Effector CD8-positive, alpha-beta T cell (primary cell): ENCODE data around the gene ZNF519.
"Not testable (repeated sequence)": the region's sequence is repeated elsewhere in the genome, so short reads cannot be mapped to it uniquely, and the experiment has no call there.

Experiments
- DNase-seq: peaks from one replicate; lab custom pipeline; 2025; lab: John Stamatoyannopoulos, UW

The ZNF519 gene

DNA sequence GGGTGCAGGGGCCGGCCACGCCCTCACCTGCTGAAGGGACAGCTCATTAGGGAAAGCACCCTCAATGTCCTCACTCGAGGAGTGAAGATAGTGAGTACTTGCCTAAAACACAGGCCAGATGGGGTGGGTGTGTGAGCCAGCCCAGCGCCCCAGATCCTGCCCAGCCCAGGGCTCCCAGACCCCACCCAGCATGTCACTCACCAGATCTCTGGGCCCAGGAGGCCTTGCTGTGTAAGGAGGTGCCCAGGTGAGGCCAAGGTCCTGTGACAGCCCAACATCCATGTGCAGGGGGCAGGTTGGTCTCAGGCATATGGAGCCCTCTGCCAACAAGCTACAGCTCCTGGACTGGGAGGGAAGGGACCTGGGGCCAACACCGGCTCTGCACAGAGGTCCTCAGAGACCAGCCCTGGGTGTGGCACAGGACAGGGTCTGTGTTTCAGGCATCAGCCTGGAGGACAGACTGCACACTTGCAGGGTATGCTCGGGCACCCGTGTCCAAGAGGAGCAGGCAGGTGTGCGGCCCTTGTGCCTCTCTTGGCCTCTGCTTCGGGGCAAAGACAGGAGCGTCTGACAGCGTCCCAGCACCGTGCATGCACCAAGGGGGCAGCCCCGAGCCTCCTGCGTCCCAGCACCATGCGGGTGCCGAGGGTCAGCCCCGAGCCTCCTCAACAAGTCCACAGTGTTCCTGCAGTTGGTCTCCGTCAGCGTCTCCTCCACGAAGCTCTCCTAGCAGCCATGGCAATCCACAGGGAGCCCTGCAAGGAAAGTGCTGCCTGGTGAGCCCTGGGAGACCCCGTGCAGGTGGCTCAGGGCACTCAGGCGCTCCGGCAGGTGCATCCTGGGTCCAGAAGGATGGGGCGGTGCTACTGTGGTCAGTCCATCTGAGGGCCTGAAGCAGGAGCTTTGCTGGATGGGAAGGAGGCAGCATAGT is 16.0 kb upstream of the ZNF519 start:
- not testable (repeated sequence) for DNase-seq

DNA sequence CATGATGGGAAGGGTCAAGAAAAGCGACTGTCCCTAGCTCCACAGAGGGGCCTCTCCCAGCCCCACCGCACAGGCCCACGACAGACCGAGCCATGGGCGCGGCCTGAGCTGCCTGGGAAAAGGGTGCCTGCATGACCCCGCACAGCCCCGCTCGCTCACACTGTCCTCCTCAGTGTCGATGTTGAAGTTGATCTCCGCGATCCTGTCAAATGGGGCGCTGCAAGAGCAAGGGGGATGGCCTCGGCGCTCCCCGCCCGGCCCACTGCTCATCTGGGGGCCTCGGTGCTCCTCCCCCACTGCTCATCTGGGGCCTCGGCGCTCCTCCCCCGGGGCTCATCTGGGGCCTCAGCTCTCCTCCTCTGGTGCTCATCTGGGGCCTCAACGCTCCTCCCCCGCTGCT is 14.5 kb upstream of the ZNF519 start:
- DNase-seq = not testable (repeated sequence)

DNA sequence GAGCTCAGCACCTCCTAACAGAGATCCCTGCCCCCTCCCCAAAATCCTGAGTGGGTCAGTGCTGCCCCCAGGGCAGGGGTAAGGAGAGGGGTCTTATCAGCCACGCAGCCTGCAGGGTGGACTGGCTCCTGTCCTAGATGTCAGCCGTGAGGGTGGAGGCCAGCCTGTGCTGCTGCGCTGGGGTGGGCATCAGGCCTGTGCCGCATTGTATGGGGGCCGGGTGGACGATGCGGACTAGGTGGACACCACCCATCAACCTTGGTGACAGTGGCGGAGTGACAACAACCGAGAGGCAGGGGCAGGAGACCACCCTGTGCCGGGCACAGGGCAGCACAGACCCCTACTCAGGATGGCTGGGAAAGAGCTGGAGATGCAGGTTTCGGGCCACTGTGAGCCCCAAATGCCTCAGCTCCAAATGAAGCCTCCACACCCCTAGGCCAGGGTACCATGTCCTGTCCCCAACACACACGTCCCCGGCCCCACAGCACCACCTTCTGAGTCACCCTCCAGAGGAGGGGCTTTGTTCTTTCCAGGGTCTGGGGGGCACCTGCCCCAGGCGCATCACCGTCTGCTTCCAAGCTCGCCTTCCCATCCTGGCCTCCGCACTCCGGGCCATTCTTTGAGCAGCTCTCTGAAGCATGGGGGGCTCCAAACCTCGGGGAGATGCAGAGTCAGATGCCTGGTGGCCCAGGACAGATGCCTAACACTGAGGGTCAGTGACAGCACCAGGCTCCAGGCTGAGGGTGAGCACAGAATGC is 13.5 kb upstream of the ZNF519 start:
- DNase-seq = not testable (repeated sequence)

DNA sequence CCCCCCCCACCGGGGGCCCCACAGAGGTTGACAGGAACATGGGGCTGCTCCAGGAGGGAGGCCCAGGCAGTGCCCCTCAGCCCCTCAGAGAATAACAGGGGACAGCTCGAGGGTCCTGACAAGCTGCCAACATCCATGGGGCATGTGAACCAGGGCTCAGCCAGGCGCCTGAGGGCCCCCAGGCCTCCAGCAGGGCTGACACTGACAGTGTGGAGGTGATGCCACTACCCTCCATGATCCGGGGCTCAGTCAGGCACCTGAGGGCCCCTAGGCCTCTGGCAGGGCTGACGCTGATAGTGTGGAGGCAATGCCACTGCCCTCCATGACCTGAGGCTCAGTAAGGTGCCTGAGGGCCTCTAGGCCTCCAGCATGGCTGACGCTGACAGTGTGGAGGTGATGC is 12.8 kb upstream of the ZNF519 start:
- DNase-seq = not testable (repeated sequence)

DNA sequence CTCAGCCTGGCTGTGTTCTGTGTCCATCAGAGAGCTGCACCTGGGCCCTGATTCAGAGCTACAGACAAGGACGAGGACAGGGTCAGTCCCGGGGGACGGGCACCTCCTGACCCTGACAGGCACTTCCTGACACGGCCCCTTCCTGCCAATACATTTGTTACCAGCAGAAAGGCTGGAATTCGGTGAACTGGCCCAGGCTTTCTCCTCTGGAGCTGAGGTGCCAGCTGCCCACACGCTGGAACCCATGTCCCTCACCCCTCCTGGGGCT is 12.3 kb upstream of the ZNF519 start:
- no peak for DNase-seq

DNA sequence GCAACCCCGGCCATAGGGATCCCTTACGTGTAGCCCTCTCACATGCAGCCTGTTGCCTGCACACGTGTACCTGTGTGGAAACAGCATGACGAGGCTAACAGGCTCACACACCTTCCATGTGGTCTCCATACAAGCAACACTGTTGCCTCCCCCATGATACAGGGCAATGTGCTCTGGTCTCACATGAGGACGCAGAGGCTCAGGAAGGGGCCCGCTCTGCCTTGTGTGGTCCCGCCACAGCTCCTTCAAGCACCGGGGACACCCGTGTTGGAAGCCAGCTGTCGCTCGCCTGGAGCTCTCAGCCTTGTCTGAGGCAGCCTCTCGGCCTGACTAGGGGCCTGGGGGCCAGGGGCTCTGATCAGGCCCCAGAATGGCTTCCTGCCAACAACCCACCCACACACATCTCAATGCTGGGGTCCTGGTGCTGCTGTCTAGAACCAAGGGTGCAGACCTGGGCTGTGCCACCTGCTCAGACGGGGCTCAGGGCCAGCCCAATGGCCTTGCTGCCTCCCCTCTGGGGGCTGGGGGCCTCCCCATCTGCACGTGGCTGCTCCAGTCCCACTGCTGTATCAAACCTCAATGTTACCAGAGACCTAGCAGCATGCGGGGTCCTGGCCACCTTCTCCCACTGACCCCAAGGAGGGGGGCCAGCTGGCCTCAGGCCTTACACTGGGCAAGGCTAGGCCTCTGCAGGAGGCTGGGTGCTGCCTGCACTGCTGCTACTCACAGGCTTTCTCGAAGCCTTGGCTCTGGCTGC is 11.8 kb upstream of the ZNF519 start:
- DNase-seq = not testable (repeated sequence)

DNA sequence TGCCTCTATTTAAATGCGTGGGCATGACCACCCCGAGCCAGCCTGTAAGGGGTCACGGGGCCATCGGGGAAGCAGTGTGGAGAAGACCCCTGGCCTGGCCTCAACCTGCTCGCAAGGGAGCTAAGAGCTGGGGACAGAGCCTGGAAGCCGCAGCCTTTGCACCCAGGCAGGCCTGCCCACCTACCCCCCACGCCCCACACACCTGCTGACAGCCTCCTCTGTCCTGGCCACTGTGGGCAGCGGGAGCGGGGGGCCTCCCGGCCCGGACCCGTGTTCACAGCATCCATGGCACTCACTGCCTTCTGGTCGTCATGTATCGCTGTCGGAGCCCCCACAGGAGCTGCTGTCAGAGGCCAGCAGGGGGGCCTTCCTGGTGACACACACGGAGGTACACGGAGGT is 11.2 kb upstream of the ZNF519 start:
- DNase-seq = not testable (repeated sequence)

DNA sequence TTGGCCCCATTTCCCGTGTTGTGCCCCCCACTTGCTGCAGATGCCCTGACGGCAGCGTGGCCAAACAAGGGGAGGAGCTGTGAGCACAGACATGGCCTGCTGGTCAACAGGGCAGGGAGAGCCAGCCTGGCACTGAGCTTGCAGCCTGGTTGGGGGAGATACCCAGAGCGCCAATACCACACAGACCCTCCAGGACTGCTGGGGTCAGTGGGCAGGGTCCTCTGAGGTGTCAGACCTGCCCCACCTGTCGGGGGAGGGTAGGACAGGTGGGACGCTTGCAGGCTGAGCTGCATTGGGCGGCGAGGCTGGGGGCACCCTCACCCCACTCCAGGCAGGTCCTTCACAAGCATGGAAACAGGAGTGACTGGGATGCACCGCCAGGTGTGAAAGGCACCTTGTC is 9.9 kb upstream of the ZNF519 start:
- not testable (repeated sequence) for DNase-seq

DNA sequence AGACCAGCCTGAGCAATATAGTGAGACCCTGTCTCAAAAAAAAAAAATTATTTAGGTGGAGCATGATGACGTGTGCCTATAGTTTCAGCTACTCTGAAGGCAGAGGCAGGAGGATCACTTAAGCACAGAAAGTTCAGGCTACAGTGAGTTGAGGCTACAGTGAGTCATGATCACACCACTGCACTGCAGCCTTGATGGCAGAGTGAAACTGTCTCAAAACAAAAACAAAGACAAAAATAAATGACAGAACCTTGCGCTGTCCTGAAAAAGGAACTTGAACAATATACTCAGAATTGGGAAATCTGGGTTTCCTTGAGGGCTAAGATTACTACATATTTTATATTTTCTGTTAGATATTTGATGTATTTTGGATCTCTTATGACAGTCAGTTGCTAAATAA is 7.3 kb upstream of the ZNF519 start:
- DNase-seq = not testable (repeated sequence)

DNA sequence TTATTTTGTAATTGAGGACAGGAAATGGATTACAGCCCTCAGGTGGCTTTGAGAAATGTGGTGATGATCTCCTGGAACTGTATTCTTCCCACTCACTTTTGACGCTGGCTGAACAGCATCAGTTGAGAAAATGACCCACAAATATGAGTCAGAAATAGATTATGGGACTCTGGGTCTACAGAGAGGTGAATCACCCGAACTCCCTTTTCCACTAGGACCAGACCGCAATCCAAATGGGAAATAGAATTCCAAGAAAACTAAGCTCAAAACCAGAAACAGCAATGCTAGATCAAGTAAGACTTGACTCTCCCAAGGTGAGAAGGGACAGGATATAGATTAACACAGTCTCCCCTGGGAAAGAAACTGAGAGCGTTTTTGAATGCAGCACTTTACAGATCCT is 5.7 kb upstream of the ZNF519 start:
- not testable (repeated sequence) for DNase-seq

DNA sequence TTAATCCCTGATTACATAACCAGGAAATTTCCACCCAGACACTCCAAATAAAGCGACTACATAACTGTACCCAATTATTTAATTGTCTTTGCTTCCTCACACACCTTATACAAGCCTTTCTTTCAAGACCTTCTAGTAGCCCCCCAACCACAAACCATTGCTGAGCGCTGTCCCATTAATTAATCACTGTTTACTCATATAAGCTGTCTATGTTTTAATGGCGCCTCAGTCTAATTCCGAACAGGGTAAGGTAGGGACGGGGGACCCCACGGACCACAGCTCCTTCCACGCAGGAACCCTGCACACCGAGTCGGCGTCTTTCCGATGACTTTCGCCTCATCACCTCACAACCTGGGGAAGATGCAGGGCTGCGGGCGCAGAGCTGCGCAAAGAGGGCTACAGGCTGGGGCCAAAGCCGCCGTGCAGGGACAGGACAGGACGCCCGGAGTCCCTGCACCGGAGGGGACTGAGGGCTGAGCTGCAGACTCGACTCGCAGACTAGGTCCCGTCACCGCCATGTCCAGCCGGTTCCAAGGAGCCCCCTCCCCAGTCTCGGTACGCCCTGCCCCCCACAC is 452 bp downstream of the ZNF519 start:
- not testable (repeated sequence) for DNase-seq

DNA sequence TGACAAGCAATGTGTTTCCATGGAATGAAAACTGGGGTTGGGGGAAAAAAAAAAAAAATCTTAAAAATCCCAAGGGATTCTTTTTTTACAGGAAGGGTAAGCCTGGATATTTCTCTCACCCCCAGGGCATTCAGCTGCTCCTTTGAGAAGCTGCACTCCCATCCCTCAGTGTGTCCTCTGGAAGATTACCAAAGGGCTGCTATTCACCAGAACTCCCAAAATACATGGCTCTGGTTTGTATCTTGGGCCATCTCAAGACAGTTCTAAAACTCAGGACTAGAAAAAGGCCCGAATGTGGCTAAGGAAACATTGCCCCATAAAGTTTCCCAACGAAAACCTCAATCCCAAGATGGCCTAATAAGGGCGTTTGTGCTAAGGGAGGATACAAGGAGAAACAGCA is 1.4 kb downstream of the ZNF519 start:
- DNase-seq = not testable (repeated sequence)

DNA sequence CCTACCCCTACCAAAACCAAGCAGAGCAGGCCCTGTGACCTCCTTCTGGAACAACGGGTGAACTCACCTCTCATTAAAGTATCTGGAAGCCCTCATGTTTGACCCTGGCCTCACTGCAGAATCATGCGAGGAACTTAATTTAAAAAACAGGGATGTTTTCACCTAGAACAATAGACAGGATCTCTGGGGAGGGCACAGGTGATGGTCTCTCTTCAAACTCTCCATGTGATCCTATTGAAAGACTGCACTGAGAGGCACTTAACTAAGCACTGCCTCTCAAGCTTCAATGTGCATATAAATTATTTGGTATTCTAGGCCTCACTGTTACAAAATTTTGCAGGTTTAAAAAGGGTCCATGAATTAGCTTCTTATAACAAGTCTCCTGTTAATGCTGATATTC is 7.5 kb downstream of the ZNF519 start:
- no peak for DNase-seq

DNA sequence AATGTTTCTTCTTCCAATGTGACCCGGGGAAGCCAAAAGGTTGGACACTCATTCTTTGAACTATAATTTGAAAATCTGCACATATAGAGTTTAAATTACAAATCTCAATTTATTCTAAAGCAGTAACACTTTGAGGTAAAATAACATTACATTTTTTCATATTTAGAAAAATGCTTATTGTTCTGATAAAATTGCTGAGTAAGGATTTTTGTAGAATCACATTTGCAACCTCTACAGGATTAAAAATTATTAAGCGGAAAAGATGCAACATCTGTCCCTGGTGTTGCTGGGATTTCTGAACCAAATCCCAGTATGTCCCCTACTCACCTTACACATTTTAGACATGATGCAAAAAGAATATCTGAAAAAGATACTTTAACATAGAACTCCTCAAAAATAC is 10.1 kb downstream of the ZNF519 start:
- DNase-seq = no peak

DNA sequence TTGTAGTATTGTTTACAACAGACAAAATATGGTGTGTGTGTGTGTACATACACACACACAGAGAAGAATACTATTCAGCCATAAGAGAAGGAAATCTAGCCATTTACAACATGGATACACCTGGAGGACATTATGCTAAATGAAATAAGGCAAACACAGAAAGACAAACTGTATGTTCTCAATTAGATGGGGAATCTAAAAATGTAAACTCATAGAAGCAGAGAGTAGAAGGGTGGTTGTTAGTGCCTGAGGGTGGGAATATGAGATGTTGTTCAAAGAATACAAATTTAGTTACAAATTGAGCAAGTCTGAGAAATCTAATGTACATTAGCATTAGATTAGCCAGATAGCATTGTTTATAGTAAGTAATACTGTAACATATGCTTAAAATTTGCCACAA is 11.3 kb downstream of the ZNF519 start:
- DNase-seq = no peak

DNA sequence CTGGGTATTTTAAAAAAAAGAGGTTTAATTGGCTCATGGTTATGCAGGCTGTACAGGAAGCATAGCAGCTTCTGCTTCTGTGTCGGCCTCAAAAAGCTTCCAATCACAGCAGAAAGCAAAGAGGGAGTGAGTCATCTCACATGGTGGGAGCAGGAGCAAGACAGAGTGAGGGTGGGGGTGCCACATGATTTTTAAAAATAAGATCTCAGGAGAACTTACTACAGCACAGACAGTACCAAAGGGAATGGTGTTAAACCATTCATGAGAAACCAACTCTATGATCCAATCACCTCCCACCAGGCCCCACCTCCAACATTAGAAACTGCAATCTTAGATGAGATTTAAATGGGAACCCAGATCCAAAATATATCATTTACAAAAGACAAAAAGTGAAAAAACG is 14.6 kb downstream of the ZNF519 start:
- DNase-seq = no peak

DNA sequence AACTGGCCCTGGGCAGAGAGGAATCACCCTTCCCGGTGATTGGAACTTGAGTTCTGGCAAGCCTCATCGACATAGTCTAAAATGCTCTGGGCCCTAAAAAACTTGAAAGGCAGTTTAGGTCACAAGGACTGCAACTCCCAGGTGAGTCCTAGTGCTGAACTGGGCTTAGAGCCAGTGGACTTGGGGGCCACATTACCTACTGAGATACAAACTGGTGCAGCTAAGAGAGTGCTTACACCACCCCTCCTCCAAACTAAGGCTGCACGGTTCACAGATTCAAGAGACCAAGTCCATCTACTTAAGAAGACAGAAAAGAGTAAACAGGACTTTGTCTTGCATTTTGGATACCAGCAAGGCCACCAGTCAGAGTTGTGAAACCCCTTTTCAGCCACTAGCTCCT is 25.3 kb downstream of the ZNF519 start:
- no peak for DNase-seq

DNA sequence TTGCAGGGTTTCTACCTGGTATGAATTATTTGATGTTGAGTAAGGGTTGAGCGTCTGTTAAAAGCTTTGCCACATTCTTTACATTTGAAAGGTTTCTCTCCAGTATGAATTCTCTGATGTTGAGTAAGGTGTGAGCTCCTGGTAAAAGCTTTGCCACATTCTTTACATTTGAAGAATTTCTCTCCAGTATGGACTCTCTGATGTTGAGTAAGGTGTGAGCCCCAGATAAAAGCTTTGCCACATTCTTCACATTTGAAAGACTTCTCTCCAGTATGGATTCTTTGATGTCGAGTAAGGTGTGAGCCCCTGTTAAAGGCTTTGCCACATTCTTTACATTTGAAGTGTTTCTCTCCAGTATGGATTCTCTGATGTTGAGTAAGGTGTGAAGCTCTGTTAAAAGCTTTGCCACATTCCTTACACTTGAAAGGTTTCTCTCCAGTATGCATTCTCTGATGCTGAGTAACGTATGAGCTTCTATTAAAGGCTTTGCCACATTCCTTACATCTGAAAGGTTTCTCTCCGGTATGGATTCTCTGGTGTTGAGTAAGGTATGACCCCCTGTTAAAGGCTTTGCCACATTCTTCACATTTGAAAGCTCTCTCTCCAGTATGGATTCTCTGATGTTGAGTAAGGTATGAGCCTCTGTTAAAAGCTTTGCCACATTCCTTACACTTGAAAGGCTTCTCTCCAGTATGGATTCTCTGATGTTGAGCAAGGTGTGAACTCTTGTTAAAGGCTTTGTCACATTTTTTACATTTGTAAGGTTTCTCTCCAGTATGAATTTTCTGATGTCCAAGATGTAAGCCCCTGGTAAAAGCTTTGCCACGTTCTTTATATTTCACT is 27.1 kb downstream of the ZNF519 start:
- DNase-seq = no peak

DNA sequence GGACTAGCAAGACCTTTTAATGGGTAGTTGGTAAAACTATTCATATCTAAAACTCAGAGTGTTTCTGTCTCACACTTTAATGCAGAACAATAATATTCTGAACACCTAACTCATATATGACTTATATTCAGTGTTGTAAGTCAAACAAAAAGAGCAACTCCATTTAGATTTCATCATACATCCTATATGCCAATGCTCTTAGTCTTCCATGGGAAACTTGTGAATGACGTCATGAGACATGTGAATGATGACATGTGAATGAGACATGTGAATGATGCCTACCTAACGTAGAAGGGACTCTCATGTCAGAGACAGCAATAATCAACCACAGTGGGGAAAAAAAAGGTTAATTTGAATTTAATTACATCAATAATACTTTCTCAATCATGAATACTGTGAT is 28.0 kb downstream of the ZNF519 start:
- DNase-seq = no peak

DNA sequence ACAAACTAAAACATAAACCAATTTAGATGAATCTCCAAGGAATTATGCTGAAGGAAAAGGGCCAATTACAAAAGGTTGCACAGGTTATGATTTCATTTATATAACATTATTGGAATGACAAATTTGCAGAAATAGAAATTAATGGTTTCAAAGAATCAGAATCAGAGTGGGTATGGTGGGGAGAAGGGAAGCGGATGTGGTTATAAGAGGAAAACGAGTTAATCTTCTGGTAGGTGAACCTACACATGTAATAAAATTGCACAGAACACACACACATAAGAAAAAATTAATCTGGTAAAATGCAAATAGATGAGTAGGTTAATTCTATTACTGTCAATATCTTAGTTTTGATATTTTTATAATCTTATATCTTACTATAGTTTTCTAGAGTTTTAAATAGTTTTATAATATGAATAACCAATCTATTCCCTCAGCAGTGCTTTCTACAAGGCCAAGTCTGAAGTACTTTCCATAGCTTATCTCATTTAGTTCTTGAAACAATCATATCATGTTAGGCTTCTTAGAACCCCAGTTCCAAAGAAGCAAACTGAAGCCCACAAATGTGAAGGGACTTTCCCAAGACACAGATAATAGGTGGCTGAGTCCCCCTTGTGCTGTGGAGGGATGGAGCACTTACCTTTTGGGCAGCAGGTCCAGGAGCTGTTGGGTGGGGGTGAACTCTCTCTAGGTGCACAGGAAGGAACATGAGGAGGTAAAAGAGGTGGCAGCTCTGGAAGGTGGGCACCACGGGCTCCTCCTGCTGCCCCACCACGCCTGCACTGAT is 31.5 kb downstream of the ZNF519 start:
- DNase-seq = no peak

DNA sequence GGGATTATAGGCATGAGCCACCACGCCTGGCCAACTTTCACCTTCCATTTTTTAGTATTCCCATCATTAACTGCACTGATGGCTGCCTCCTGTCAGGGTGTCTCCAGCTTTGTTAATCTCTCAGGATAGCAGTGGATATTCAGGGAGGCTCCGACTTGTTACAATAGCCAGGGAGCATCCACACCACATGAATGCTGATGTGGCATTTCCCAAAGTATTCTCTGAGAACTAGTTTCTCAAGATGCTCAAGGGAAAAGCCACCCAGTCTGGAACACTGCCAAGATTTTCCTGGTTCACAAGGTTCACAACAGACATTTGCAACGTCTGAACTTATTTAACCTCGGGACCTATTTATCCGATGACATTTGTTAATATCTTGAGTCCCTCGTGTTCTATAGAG is 33.8 kb downstream of the ZNF519 start:
- DNase-seq = no peak
